ENCODE data around the gene BBX.

- no peak for TF ChIP-seq SMAD4 (CRISPR knock-in tag; IDR thresholded peaks at IDR 0.05)
- no peak for TF ChIP-seq ZNF423 (CRISPR knock-in tag; IDR thresholded peaks at IDR 0.05)
- TF ChIP-seq ZBTB21 (CRISPR knock-in tag; IDR thresholded peaks at IDR 0.05; ENCODE audit: borderline replicate concordance) = no peak
- no peak for TF ChIP-seq MYBL2 (CRISPR knock-in tag; IDR thresholded peaks at IDR 0.05)
- no peak for TF ChIP-seq SP1 (CRISPR knock-in tag; conservative IDR thresholded peaks at IDR 0.05)
Observed at GRCh38 chr3:107826727-107827126, 304.0 kb downstream of the BBX start.

All from WTC11 (cell line).